Fibroblast of pulmonary artery (primary cell): ENCODE data around the gene MRPS31.

ENCODE experiments used
- DNase-seq: peaks from one replicate; pipeline ENCODE4 v3.0.0-alpha.2; 2010; ENCODE audit warnings: low read depth
- H3K4me3 ChIP-seq: replicated peaks from 2 replicates; pipeline ENCODE4 v1.5.1; 2011; ENCODE audit warnings: low read depth, mild to moderate bottlenecking, control low read depth, low read length, moderate library complexity
- TF ChIP-seq, protein P1 (sequence below): IDR thresholded peaks from 2 replicates; pipeline ENCODE4 v1.5.1; 2011; ENCODE audit warnings: mild to moderate bottlenecking, control low read depth, low read length, inconsistent platforms; ENCODE audit errors: missing control alignments

Gene MRPS31

DNA sequence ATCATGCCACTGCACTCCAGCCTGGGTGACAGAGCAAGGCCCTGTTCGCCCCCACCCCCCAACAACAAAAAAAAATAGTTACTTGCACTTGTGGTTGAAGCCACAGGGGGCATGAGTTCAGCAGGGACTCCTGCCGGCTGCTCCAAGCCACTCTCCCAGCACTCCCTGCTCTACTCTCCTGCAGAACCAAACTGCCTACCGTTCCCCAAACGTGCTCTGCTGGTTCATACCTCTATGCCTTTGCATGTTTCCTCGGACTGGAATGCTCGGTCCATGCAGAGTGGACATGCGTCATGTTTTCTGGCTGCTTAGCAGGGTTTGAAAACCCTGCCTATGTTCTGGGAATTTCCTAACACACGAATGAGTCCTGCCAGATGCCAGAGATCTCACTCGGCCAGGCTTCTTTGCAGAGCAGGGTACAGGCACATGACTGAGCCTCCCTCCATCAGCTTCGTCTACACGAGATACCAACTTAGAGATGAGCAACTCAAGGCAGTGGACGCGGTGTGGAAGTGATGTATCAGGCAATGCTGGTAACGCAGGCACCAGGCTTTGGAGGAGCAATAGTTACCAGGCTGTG, 9.9 kb upstream of the MRPS31 start:
- no peak overlapping the region for H3K4me3 ChIP-seq
- peak; percentile 6 for DNase-seq

DNA sequence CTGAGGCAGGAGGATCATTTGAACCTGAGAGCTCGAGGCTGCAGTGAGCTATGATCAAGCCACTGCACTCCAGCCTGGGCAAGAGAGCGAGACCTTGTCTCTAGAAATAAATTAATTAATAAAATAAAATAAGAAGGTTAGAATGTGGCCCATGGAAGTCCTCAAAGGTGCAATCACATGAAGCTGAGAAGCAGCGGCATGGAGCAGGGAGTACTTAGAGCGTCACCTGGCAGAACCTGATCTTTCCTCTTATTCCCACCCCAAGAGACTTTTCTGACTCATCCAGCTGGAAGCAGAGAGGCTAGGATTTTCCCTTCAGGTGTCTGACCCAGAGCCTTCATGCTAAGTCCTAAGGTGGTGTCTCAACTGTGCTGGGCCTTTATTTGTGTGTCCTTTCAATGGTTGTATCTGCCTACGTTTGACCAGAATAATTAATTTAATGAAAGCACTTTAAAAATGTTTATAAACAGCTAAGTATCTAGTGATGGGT, 8.9 kb upstream of the MRPS31 start:
- no peak overlapping the region for H3K4me3 ChIP-seq
- TF ChIP-seq, protein P1, sequence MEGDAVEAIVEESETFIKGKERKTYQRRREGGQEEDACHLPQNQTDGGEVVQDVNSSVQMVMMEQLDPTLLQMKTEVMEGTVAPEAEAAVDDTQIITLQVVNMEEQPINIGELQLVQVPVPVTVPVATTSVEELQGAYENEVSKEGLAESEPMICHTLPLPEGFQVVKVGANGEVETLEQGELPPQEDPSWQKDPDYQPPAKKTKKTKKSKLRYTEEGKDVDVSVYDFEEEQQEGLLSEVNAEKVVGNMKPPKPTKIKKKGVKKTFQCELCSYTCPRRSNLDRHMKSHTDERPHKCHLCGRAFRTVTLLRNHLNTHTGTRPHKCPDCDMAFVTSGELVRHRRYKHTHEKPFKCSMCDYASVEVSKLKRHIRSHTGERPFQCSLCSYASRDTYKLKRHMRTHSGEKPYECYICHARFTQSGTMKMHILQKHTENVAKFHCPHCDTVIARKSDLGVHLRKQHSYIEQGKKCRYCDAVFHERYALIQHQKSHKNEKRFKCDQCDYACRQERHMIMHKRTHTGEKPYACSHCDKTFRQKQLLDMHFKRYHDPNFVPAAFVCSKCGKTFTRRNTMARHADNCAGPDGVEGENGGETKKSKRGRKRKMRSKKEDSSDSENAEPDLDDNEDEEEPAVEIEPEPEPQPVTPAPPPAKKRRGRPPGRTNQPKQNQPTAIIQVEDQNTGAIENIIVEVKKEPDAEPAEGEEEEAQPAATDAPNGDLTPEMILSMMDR, result no peak
- DNase-seq, result no peak

More for the DNA sequence above, 9.9 kb upstream of the MRPS31 start:
- TF ChIP-seq, protein P1, result no peak

DNA sequence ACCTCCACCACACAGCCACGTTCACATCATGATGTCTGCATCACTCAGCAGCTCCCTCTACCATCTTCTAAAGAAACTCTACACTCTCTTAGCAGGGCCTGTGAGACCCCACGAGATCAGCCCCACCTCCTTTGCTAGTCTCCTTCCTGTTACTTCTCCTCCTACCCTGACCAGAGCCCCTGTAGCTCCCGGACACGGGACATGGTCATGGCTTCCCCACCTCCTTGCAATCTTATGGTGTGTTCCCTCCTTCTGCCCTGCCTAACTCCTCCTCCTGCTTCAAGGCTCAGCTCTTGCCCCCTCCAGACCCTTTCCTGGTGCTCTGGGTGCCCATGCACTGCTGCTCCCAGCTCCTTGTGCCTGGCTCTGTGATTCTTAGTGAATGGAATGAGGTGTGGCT, 8.1 kb upstream of the MRPS31 start:
- TF ChIP-seq, protein P1, result no peak
- H3K4me3 ChIP-seq, result no peak overlapping the region
- no peak for DNase-seq

DNA sequence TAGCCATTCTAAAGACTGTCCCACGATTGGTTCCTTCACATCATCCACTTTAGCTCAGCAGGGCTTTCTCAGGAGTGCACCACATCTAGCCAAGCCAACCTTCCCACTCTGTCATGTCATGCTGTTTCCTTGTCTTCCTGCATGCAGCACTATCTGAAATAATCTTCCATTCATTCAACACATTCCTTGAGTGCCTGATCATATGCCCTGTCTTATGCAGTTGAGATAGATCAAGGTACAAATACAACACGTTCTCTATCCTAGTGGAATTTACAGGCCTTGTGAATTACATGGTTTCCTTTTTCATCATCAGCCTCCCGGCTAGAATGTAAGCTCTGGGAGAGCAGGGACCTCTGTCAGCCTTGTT, 6.8 kb upstream of the MRPS31 start:
- no peak overlapping the region for H3K4me3 ChIP-seq
- TF ChIP-seq, protein P1, result no peak
- no peak for DNase-seq

DNA sequence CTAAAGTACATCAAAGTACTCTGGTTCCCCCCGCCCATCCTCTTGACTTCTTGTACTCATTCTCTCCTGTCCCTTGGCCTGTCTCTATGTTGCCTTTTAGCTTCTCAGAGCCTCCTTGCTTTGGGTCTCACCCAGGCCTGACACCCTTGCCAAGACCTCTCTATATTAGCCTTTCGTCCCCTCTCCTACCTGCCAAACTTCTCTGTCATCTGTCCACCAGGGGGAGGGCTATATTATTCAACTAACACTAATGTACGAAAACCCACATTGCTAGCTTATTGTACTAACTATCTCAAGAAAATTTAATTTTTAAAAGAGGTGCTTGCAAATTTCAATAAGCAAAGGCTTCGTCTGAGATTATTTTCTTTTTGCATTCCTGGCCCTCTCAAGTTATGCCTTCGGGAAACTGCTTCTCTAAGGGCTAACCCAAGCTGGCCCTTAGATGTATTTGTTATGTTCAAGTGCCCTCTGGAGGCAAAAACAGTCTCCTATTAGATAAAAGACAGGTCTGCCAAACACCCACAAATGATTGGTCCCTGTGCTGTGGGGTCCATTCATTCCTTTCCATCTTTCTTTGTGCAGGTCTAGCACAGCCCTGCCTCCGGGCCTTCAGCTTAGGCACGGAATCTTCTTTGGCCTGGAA, 6.3 kb upstream of the MRPS31 start:
- TF ChIP-seq, protein P1, result peak; percentile 55
- DNase-seq, result peak; percentile 67
- H3K4me3 ChIP-seq, result peak overlapping the region; percentile 15

DNA sequence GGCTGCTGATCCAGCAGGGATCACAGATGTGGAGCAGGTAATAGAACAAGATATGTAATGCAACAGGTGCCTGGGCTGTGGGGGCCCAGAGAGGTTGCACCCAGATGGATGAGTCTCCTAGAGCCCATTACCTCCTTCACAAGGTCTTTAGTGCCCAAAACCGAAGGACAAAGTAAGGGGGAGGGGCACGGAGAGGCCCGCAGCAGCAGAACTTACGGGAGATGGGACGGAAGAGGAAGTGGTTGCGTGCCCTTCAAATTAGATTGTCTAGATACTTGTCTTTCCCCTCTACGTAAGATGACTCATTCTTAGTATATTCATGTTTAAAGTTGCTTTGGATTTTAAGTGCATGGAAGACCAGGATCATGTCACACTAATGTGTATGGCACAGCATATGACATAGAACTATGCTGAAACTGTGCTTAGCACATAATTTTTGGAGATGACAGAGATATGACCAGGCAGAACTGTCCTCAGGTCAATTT, 5.7 kb upstream of the MRPS31 start:
- DNase-seq, result peak; percentile 40
- TF ChIP-seq, protein P1, result no peak
- no peak overlapping the region for H3K4me3 ChIP-seq
